ENCODE data around the gene ABI3BP. TPM values are rescaled to one million over a fixed set of nuclear protein-coding genes. Genes with fewer than 3 reads are reported as not detected.
"Not testable (repeated sequence)": the region's sequence is repeated elsewhere in the genome, so short reads cannot be mapped to it uniquely, and the experiment has no call there.

ABI3BP gene
- total and polyA plus RNA-seq, 10 of the 15 experiments (the other 5 are each of a cell fraction or from before 2014, with no cell fraction given), result 0.03 to 0.42 (median 0.11) TPM; not detected in 4

DNA sequence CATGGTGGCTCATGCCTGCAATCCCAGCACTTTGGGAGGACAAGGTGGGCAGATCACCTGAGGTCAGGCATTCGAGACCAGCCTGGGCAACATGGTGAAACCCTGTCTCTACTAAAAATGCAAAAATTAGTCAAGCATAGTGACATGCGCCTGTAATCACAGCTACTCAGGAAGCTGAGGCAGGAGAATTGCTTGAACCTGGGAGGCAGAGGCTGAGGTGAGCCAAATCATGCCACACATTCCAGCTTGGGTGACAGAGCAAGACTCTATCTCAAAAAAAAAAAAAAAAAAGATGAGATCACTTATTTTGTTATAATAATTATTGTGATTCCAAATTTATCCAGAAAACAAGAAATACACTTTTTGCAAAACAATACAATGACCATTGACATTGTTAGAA is 47.1 kb downstream of the ABI3BP start:
- H3K36me3 ChIP-seq (ENCODE audit: control insufficient read depth in 2 of 2, insufficient read depth in 2 of 2, low read length in 1 of 2); H3K9me3 ChIP-seq (replicated peaks; ENCODE audit: control insufficient read depth, insufficient read depth, low read length); H3K4me3 ChIP-seq; H4K20me1 ChIP-seq (ENCODE audit: control insufficient read depth, insufficient read depth); intact Hi-C loops (cut with micrococcal nuclease; ENCODE audit: unreplicated experiment); H3K9ac ChIP-seq (ENCODE audit: control insufficient read depth, insufficient read depth, low read length); ATAC-seq; H3K4me1 ChIP-seq (ENCODE audit: control insufficient read depth, insufficient read depth, low read length); H2AFZ ChIP-seq (ENCODE audit: control insufficient read depth, low read depth, low read length); DNase-seq (ENCODE audit: low read depth, low spot score); H3K27me3 ChIP-seq (replicated peaks in 1 of 2; ENCODE audit: control insufficient read depth in 2 of 2, insufficient read depth in 2 of 2, low read length in 1 of 2); H3K4me2 ChIP-seq (ENCODE audit: control insufficient read depth, insufficient read depth); H3K27ac ChIP-seq (ENCODE audit: control insufficient read depth, insufficient read depth); FAIRE-seq; BruUV-seq (replicated peaks); RAD21 ChIA-PET (ENCODE audit: unreplicated experiment); in situ Hi-C loops (cut with MboI); H3K79me2 ChIP-seq (ENCODE audit: control insufficient read depth, insufficient read depth, low read length): not testable (repeated sequence)
- CTCF ChIA-PET, result interaction anchor here (0.7 kb wide), 1 partner anchor 8 kb away, joined by 3 read pairs; no protein-coding TSS in a partner anchor
- POLR2A ChIA-PET, result interaction anchor here (0.7 kb wide), 1 partner anchor 1963 kb away, joined by 4 read pairs; no protein-coding TSS in a partner anchor
- SMC1A ChIA-PET (ENCODE audit: uncharacterized antibody, unreplicated experiment), result interaction anchor here (1.3 kb wide), 1 partner anchor 89 kb away, joined by 3 read pairs; no protein-coding TSS in a partner anchor
- WGBS (ENCODE audit: insufficient coverage, insufficient replicate concordance, low lambda C conversion rate, missing lambda C conversion rate), result 45% methylated on average over 2 of the region's 2 CpGs

GRCh38 chr3:100941451-100941850 is 51.8 kb downstream of the ABI3BP start:
- no peak for ATAC-seq
- Histone ChIP-seq H3K79me2 (ENCODE audit: control insufficient read depth, insufficient read depth, low read length) (no peaks in the 10 kb centered on the region), H3K4me3 (no peak overlapping the region), H2AFZ (ENCODE audit: control insufficient read depth, low read depth, low read length) (no peak overlapping the region), H4K20me1 (ENCODE audit: control insufficient read depth, insufficient read depth) (no peaks in the 10 kb centered on the region), H3K36me3 (ENCODE audit: control insufficient read depth in 2 of 2, insufficient read depth in 2 of 2, low read length in 1 of 2) (no peaks in the 10 kb centered on the region), H3K9me3 (replicated peaks; ENCODE audit: control insufficient read depth, insufficient read depth, low read length) (no peaks in the 10 kb centered on the region), H3K4me2 (ENCODE audit: control insufficient read depth, insufficient read depth) (no peak overlapping the region), H3K27me3 (replicated peaks in 1 of 2; ENCODE audit: control insufficient read depth in 2 of 2, insufficient read depth in 2 of 2, low read length in 1 of 2) (no peaks in the 10 kb centered on the region), H3K9ac (ENCODE audit: control insufficient read depth, insufficient read depth, low read length) (no peak overlapping the region), H3K4me1 (ENCODE audit: control insufficient read depth, insufficient read depth, low read length) (no peaks in the 10 kb centered on the region), H3K27ac (ENCODE audit: control insufficient read depth, insufficient read depth) (no peak overlapping the region)
- in situ Hi-C loops (cut with MboI), result no loop called here
- SMC1A ChIA-PET (ENCODE audit: uncharacterized antibody, unreplicated experiment), result interaction anchor here (1.1 kb wide), 1 partner anchor 145 kb away, joined by 3 read pairs; no protein-coding TSS in a partner anchor
- no TSS peak for BruUV-seq (replicated peaks)
- 50% methylated on average over 2 of the region's 2 CpGs for WGBS (ENCODE audit: insufficient coverage, insufficient replicate concordance, low lambda C conversion rate, missing lambda C conversion rate)
- FAIRE-seq, result no peak
- TF ChIP-seq CBFB (IDR thresholded peaks at IDR 0.05; ENCODE audit: low read depth), result no peak
- TF ChIP-seq LARP7 (IDR thresholded peaks at IDR 0.05), result no peak
- TF ChIP-seq ETV6 (conservative IDR thresholded peaks at IDR 0.05 in 1 of 2, IDR thresholded peaks at IDR 0.05 in 1 of 2; ENCODE audit: borderline replicate concordance in 1 of 2, low read depth in 1 of 2), result no peak
- TF ChIP-seq POLR2AphosphoS2 (IDR thresholded peaks at IDR 0.05; ENCODE audit: low read depth, low read length), result no peak
- TF ChIP-seq MYB (IDR thresholded peaks at IDR 0.05; ENCODE audit: borderline replicate concordance, low read depth, low read length), result no peak
- TF ChIP-seq SRF (IDR thresholded peaks at IDR 0.05; ENCODE audit: low read depth in 2 of 2, low read length in 2 of 2), result no peak
- TF ChIP-seq BMI1 (IDR thresholded peaks at IDR 0.05; ENCODE audit: borderline replicate concordance), result no peak
- TF ChIP-seq TARDBP (IDR thresholded peaks at IDR 0.05; ENCODE audit: borderline replicate concordance), result no peak
- no peak for TF ChIP-seq MLLT1 (IDR thresholded peaks at IDR 0.05)
- TF ChIP-seq RELA (IDR thresholded peaks at IDR 0.05; ENCODE audit: borderline replicate concordance, partially characterized antibody), result no peak
- TF ChIP-seq CREB1 (IDR thresholded peaks at IDR 0.05; ENCODE audit: low read depth), result no peak
- TF ChIP-seq KDM1A (IDR thresholded peaks at IDR 0.05; ENCODE audit: borderline replicate concordance), result no peak
- intact Hi-C loops (cut with micrococcal nuclease; ENCODE audit: unreplicated experiment), result no loop called here
- RAD21 ChIA-PET (ENCODE audit: unreplicated experiment), result no interaction called here
- CTCF ChIA-PET, result no interaction called here
- DNase-seq (ENCODE audit: low read depth, low spot score), result no peak
- POLR2A ChIA-PET, result no interaction called here
